ENCODE measurements around the gene CTAGE15.
"Not testable (repeated sequence)": the region's sequence is repeated elsewhere in the genome, so short reads cannot be mapped to it uniquely, and the experiment has no call there.

Gene CTAGE15

GRCh38 chr7:143571501-143571900 is at the start of gene CTAGE15:
Gene CTAGE15 (plus strand): TSS chr7:143571801. CDS start chr7:143571818, 17 bp downstream.
- not testable (repeated sequence) for H3K9me3 Mint-ChIP-seq; H3K27me3 Mint-ChIP-seq; DNase-seq; H3K4me1 Mint-ChIP-seq (ENCODE audit: low read depth); H3K27ac Mint-ChIP-seq; H3K4me3 Mint-ChIP-seq; H3K36me3 Mint-ChIP-seq (ENCODE audit: low read depth)

- not testable (repeated sequence) for H3K27me3 Mint-ChIP-seq; H3K36me3 Mint-ChIP-seq (ENCODE audit: low read depth); H3K4me3 Mint-ChIP-seq; H3K4me1 Mint-ChIP-seq (ENCODE audit: low read depth); H3K27ac Mint-ChIP-seq; DNase-seq; H3K9me3 Mint-ChIP-seq
Observed at GRCh38 chr7:143522309-143522916, 49.2 kb upstream of the CTAGE15 start.

GRCh38 chr7:143531169-143531926 is 40.3 kb upstream of the CTAGE15 start:
- not testable (repeated sequence) for H3K4me3 Mint-ChIP-seq; H3K27me3 Mint-ChIP-seq; H3K36me3 Mint-ChIP-seq (ENCODE audit: low read depth); H3K27ac Mint-ChIP-seq; H3K9me3 Mint-ChIP-seq; DNase-seq; H3K4me1 Mint-ChIP-seq (ENCODE audit: low read depth)

GRCh38 chr7:143531932-143532331 is 39.7 kb upstream of the CTAGE15 start:
- H3K4me1 Mint-ChIP-seq (ENCODE audit: low read depth); DNase-seq; H3K9me3 Mint-ChIP-seq; H3K27ac Mint-ChIP-seq; H3K27me3 Mint-ChIP-seq; H3K36me3 Mint-ChIP-seq (ENCODE audit: low read depth); H3K4me3 Mint-ChIP-seq: not testable (repeated sequence)

GRCh38 chr7:143533213-143533839 is 38.3 kb upstream of the CTAGE15 start:
- not testable (repeated sequence) for H3K9me3 Mint-ChIP-seq; H3K27ac Mint-ChIP-seq; H3K27me3 Mint-ChIP-seq; H3K36me3 Mint-ChIP-seq (ENCODE audit: low read depth); DNase-seq; H3K4me3 Mint-ChIP-seq; H3K4me1 Mint-ChIP-seq (ENCODE audit: low read depth)

GRCh38 chr7:143536443-143536842 is 35.2 kb upstream of the CTAGE15 start:
- not testable (repeated sequence) for H3K4me3 Mint-ChIP-seq; H3K9me3 Mint-ChIP-seq; DNase-seq; H3K36me3 Mint-ChIP-seq (ENCODE audit: low read depth); H3K27me3 Mint-ChIP-seq; H3K27ac Mint-ChIP-seq; H3K4me1 Mint-ChIP-seq (ENCODE audit: low read depth)

- not testable (repeated sequence) for H3K4me3 Mint-ChIP-seq; H3K36me3 Mint-ChIP-seq (ENCODE audit: low read depth); H3K9me3 Mint-ChIP-seq; H3K27ac Mint-ChIP-seq; DNase-seq; H3K27me3 Mint-ChIP-seq; H3K4me1 Mint-ChIP-seq (ENCODE audit: low read depth)
Observed at GRCh38 chr7:143543288-143544038, 28.1 kb upstream of the CTAGE15 start.

- H3K9me3 Mint-ChIP-seq; H3K27ac Mint-ChIP-seq; H3K27me3 Mint-ChIP-seq; DNase-seq; H3K4me3 Mint-ChIP-seq; H3K36me3 Mint-ChIP-seq (ENCODE audit: low read depth); H3K4me1 Mint-ChIP-seq (ENCODE audit: low read depth): not testable (repeated sequence)
Observed at GRCh38 chr7:143555968-143556367, 15.6 kb upstream of the CTAGE15 start.

GRCh38 chr7:143563306-143563705 is 8.3 kb upstream of the CTAGE15 start:
- H3K27ac Mint-ChIP-seq; H3K27me3 Mint-ChIP-seq; H3K36me3 Mint-ChIP-seq (ENCODE audit: low read depth); H3K4me3 Mint-ChIP-seq; H3K4me1 Mint-ChIP-seq (ENCODE audit: low read depth); DNase-seq; H3K9me3 Mint-ChIP-seq: not testable (repeated sequence)

GRCh38 chr7:143566001-143566400 is 5.6 kb upstream of the CTAGE15 start:
- not testable (repeated sequence) for H3K4me3 Mint-ChIP-seq; DNase-seq; H3K4me1 Mint-ChIP-seq (ENCODE audit: low read depth); H3K27ac Mint-ChIP-seq; H3K9me3 Mint-ChIP-seq; H3K27me3 Mint-ChIP-seq; H3K36me3 Mint-ChIP-seq (ENCODE audit: low read depth)

GRCh38 chr7:143588183-143588582 is 16.6 kb downstream of the CTAGE15 start:
- not testable (repeated sequence) for H3K27ac Mint-ChIP-seq; H3K4me3 Mint-ChIP-seq; DNase-seq; H3K4me1 Mint-ChIP-seq (ENCODE audit: low read depth); H3K9me3 Mint-ChIP-seq; H3K36me3 Mint-ChIP-seq (ENCODE audit: low read depth); H3K27me3 Mint-ChIP-seq

GRCh38 chr7:143589897-143590296 is 18.3 kb downstream of the CTAGE15 start:
- H3K4me1 Mint-ChIP-seq (ENCODE audit: low read depth); H3K9me3 Mint-ChIP-seq; H3K27me3 Mint-ChIP-seq; H3K36me3 Mint-ChIP-seq (ENCODE audit: low read depth); H3K4me3 Mint-ChIP-seq; DNase-seq; H3K27ac Mint-ChIP-seq: not testable (repeated sequence)

- not testable (repeated sequence) for H3K9me3 Mint-ChIP-seq; H3K4me1 Mint-ChIP-seq (ENCODE audit: low read depth); H3K4me3 Mint-ChIP-seq; H3K27ac Mint-ChIP-seq; H3K36me3 Mint-ChIP-seq (ENCODE audit: low read depth); H3K27me3 Mint-ChIP-seq; DNase-seq
Observed at GRCh38 chr7:143598086-143598485, 26.5 kb downstream of the CTAGE15 start.

GRCh38 chr7:143603549-143603948 is 31.9 kb downstream of the CTAGE15 start:
- not testable (repeated sequence) for H3K36me3 Mint-ChIP-seq (ENCODE audit: low read depth); H3K4me3 Mint-ChIP-seq; H3K27me3 Mint-ChIP-seq; H3K4me1 Mint-ChIP-seq (ENCODE audit: low read depth); DNase-seq; H3K9me3 Mint-ChIP-seq; H3K27ac Mint-ChIP-seq

GRCh38 chr7:143606088-143606487 is 34.5 kb downstream of the CTAGE15 start:
- H3K27me3 Mint-ChIP-seq; DNase-seq; H3K4me1 Mint-ChIP-seq (ENCODE audit: low read depth); H3K36me3 Mint-ChIP-seq (ENCODE audit: low read depth); H3K9me3 Mint-ChIP-seq; H3K27ac Mint-ChIP-seq; H3K4me3 Mint-ChIP-seq: not testable (repeated sequence)
